GM19238 (cell line): ENCODE data around the gene TMEM63C.

Source experiments
- DNase-seq: peaks from one replicate; pipeline ENCODE4 v3.0.0; 2011; ENCODE audit warnings: low spot score; ENCODE audit not compliant: insufficient read length

The TMEM63C gene

DNA sequence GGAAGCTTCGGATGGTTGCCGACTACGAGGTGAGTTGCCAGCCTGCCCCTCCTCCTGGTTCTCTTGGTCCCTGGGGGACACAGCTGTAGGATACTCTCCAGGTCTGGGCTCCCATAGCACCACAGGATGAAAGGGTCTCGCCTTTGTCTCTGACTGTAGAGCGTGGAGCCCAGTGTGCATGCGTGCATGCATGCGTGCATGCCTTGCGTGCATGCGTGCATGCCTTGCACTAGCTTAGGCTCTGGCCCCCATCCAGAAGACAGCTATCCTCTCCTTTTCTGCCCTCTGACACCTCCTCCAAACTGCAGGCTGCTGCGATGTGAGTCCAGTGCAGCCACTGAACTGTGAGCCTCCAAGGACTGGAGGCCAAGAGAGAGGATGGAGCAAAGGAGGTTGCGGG lies 70.3 kb downstream of the TMEM63C start:
- no peak for DNase-seq

DNA sequence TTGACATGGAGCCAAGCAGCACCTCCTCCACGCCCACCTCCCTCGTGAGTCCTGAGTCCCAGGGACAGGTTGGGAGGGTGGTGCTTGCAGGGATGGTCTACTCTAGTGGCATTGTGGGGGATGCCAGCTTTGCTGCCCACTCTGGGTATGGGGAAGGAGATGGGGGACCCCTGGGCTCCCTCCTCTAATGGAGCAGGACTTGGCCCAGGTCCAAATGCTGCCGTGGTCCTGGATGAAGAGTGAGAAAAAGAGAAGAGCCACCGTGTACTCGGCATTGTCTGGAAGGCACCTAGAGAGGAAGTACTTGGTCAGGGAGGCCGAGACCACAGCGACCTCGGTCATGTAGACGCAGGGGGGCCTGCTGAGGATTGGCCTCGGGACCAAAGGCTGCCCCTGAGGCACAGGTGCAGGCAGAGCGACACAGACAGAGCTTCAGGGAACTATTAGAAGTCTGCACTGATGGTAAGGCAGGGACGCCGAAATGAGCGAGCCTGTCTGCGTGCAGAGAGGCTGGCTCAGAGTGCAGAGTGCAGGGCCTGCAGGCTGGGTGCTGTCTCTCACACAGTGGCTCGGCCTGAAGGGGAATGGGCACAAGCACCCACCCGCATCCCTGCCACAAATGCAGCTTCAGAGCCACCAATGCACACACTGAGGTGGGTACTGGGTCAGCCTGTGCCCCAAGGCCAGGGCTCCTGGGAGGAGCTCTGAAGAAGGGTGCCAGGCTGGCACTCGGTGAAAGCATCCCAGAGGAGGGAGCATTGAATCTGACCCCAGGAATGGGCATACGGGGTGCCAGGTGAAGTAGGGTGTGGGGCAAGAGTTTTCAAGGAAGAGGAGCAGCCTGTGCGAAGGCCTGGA lies 72.0 kb downstream of the TMEM63C start:
- DNase-seq, result no peak

DNA sequence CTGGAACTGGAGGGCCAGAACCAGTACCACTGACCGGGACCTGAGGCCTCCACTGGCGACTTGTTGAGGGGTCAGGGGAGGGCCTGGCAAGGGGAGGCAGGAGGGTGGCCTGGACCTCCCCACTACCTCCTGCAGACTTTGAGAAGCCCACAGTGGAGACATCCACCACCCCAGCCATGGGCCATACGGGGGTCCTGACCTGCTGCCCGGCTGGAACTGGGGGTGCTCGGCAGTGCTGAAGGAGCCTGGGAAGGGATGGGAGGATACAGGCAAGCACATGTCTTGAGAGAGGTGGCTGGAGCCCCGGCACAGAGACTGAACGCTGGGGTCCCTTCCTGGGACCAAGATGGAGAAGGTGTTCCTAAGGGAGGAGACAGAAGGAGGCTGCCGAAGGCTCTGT lies 75.1 kb downstream of the TMEM63C start:
- DNase-seq, result no peak

DNA sequence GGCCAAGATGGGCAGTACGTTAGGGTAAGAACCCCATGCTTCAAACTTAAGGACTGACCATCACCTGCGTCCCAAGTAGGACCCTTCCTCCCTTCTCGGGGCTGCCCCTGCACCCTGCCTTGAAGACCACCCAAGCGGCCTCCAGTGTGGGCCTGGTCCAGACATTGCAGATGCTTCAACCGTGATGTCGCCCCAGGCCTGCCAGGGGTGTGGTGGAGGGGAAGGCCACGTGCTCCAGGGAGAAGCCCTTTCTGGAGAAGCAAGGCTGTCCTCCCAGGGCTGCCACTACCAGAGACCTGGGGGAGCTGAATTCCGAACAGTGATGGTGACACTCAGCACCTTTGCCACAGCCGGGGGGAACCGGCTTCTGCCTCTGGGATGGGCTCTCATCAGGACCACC lies 76.1 kb downstream of the TMEM63C start:
- DNase-seq, result no peak

DNA sequence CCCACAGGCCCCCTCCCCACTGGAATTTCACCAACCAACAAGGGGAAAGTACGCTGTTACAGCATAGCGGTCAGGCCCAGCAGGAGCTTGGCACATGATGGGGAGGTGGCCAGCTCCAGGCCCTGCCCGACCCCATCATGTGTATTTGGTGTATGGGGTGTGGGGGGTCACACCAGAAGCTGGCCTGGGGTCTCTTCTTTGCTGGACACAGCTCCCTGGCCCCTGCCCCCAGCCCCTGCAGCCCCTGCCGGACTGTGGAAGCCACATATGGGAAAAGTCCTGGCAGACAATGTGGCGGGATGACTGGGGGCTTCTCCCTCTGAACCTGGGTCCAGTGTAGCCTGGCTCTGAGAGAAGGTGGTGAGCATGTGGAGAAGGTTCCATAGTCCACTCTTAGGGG lies 77.0 kb downstream of the TMEM63C start:
- DNase-seq, result no peak

GRCh38 chr14:77259025-77259715 lies 77.6 kb downstream of the TMEM63C start:
- DNase-seq, result no peak

DNA sequence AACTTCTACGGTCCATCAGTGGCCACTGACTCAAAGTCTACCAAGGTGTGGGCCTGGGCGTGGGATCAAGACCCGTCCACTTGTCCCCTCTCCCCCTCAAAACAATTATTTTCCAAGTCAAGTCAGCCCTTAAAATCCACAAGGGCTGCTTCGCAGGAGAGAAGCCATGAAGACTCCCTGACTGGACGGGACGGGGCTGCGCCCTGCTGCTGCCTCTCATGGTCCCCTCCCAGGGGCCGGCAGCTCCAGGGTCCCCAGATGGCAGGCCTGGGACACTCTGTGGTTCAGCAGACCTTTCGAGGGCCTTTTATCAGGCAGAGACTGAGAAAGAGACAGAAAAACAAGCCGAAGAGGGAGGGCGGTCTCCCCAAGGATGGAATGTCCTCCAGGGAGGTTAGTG lies 78.6 kb downstream of the TMEM63C start:
- no peak for DNase-seq

DNA sequence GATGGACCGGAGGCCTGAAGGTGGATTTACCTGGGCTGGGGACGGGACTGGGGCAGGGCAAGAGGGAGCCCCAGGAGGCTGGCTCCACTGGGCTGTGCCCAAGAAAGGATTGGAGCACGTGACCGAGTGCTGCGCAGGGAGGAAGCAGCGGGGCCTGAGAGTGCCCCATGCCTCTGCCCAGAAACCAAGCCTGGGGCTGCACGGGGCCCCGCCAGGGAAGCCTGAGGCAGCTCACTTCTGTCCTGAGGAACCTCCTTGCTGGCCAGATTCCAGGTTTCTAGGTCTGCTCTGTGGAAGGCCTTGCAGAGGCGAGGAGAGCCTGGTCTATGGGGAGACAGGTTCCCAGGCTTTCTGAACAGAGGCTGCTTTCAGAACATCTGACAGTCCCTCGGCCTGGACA lies 79.0 kb downstream of the TMEM63C start:
- DNase-seq, result no peak

DNA sequence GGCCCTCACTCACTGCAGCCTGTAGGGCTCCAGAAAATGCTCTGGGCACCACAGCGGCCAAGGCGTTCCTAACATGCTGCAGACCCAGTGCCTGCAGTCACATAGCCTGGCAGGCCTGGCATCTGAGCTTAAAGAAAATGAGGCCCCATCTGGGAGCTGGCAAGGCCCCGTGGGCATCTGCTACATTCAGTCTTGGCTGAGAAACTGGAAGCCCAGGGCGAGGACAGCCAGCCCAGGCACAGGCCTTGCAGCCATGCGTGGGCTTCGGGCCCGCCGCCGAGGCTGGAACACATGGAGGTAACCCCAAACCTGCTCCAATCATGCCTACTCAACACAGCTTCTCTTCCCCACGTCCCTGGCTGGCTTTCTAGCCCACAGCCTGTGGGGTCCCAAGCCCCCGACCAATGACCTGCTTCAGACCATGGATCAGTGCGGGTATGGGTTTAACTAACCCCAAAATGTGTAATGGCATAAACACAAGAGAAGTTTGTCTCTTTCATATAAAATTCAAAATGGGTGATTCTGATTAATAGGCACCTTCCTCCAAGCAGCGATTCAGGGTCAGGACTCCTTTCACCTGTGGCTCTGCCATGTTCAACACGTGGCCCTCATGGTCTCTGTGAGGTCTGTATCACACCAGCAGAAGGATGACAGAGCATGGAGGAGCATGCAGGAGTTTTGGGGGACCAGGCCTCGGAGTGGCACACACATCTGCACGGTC lies 83.0 kb downstream of the TMEM63C start:
- DNase-seq, result no peak

DNA sequence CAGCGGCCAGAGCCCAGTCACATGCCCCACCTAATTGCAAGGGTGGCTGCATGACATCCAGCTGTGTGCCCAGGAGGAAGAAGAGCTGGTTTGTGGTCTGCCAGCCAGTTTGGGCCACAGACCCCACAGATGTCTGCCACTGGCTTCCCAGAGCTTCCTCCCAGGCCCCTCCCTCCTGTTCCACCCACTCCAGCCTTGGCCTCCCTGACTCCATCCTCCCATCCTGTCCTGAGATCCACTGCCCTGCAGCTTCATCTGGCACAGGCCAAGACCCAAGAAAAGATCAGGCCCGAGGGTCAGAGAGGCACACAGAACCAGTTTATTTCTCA lies 83.6 kb downstream of the TMEM63C start:
- DNase-seq, result no peak

DNA sequence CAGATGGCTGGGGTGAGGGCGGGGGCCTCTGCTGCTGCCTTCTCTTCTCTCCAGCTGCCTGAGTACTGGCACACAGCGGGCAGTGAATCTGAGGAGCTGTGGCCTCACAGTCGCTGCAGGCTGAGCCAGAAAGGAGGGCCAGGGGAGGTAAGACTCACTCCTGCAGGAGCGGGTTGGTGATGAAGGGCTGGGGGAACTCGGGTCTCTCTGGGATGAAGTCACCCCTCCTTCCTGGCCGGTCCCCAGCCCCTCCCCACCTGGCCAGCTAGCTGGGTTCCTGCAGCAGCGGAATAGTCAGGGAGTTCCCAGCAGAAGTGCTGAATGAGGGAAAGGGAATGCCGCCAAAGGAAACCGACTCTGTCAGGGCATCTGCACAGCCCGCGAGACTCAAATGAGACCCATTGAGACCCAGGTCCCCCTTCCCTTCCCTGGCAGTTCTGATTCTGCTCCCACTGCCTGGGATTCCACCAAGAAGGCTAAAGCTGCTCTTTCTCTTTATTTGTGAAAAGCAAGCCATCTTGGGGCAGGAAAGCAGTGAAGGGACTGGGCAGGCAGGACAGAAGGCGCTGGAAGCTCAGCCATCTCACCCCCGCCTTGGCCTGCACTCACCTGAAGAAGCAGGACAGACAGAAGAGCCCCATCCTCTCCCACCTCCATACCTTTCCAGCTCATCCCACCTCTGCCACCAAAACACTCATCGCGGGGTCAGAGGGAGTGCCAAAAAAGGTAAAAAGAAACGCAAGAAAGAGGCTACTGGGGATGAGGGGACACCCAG lies 84.2 kb downstream of the TMEM63C start:
- no peak for DNase-seq

GRCh38 chr14:77266336-77266735 lies 84.7 kb downstream of the TMEM63C start:
- DNase-seq, result no peak

DNA sequence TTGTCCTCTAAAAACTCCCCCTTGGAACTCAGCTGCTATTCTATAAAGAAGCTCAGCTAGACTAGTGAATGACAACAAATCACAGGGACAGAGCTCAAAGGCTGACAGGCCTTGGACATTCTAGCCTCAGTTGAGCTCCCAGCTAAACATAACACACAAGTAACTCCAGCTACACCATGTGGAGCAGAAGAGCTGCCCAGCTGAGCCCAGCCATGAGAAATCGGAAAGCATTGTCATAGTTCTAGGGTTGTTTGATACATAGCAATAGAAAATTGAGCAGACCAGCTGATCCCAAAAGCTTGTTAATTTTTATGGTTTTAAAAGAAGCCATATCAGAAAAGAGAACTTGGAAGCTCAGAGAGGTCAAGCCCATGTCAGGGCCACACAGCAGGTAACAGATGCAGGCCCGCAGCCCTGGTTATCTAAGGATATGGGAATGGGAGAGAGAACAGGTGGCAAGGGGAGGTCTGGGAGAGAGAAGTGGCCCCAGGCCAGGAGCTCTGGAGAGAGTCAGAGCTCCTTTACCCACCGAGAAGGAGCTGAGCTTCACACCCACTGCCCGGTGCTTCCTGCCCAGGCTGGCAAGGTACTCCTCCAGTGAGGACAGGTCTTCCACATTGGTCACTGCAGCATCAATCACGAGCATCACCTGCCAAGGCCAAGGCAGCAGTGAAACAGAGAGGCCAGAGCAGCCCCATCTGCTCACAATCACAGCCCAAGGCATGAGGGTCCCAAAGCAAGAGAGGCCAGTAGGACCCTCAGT lies 86.5 kb downstream of the TMEM63C start:
- no peak for DNase-seq

DNA sequence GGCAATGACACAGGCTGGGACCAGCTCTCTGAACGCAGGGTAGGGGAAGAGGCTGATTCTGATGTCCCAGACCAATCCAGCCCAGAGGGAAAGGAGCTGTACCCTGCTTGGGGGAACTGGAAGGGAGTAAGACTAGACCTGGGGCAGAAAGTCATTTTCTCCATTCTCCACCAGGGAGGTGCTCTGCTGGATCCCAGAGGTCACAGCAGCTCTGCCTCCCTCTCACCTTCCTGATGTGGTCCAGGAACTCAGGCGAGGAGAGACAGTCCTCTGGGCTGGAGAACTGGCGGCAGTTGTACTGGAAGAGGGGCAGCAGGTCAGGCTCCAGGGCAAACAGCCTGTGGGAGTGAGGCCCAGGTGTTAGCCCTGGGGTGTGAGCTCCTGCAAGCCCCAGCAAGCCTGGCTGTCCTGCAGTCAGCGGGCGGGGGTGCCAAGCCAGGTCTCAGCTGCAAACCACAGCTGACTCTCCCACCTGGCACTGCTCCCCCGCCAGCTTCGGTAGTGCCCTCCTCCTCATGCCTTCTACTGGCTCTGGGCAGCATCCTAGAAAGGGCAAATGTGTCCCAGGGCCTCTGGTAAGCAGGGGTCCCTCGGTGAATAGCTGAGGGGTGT lies 87.5 kb downstream of the TMEM63C start:
- DNase-seq, result no peak

- DNase-seq, result no peak
Observed at GRCh38 chr14:77270361-77271112, 88.9 kb downstream of the TMEM63C start.

DNA sequence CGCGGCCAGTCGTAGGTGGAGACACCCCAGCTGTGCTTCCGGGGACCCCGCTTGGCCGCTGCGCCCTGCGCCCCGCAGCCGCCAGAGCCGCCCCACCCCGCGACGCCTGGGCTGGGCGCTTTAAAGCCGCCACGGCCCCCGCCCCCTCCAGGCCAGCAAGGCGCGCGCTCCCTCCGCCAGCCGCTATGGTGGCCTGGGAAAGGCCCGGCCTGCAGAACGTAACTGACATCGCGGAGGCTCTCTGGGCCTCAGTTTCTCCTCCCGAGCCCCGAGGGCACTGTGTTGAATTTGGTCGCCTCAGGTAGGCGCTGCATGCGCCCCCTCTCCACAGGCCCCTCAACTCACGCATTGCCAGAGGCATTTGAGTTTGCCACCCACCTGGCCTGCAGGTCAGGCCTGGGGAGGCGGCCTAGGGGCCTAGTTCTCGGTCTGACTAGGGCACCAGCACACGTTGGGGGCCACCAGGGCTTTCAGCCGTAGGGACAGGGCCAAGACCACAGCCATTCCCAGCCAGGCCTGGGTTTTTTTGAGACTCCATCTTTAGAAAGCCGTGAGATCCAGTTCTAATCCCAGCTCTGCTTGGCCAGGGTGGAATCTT lies 89.6 kb downstream of the TMEM63C start, which contains the start of gene NGB:
NGB (minus strand) TSS at position 94 of the 598 bp plus-strand sequence. CDS start 269 bp downstream, outside the sequence.
- no peak for DNase-seq

- no peak for DNase-seq
Observed at GRCh38 chr14:77272261-77272660, 90.7 kb downstream of the TMEM63C start.

DNA sequence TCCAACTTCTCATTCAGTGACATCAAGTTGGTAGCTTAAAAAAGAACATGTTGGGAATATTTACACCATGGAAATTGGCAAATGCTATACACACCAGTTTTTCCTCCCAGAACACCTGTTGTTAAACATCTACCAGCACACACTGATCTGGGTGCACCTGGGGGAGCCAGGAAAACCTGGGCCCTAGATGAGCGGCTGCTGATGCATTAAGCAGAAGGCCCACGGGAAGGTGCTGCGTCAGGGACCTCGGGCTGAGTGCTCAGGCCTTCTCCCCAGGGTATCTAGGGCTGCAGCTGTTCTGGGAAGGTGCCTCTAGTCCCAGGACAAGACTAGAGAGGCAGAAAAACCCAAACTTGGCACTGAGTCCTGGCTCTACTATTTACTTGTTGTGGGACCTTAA lies 92.2 kb downstream of the TMEM63C start:
- DNase-seq, result no peak

- no peak for DNase-seq
Observed at GRCh38 chr14:77275041-77275580, 93.5 kb downstream of the TMEM63C start.
